Ascending aorta (tissue), 2 donors: ENCODE data around the gene JMJD6. TPM values are rescaled to one million over a fixed set of nuclear protein-coding genes. Genes with fewer than 3 reads are reported as not detected.

ENCODE experiments used
- DNase-seq, 2 donors: peaks; one replicate each; pipeline ENCODE4 v3.0.0-alpha.2; 2019; ENCODE audit warnings: low spot score in 2 of 2
- H3K27ac ChIP-seq, 2 donors: fragments of 200-600 bp; sonication (generic); one replicate each; pipeline ENCODE4 v1.5.1; 2016 to 2017; ENCODE audit warnings: mild to moderate bottlenecking in 1 of 2
- H3K27me3 ChIP-seq: fragments of 200-600 bp; sonication (generic); one replicate; pipeline ENCODE4 v1.5.1; 2017
- H3K36me3 ChIP-seq, 2 donors: fragments of 200-600 bp; sonication (generic); one replicate each; pipeline ENCODE4 v1.5.1; 2016
- H3K4me1 ChIP-seq, 2 donors: fragments of 200-600 bp; sonication (generic); one replicate each; pipeline ENCODE4 v1.5.1; 2016 to 2017; ENCODE audit warnings: mild to moderate bottlenecking in 1 of 2
- H3K4me3 ChIP-seq, 2 donors: fragments of 200-600 bp; sonication (generic); one replicate each; pipeline ENCODE4 v1.5.1; 2016 to 2017; ENCODE audit warnings: mild to moderate bottlenecking in 1 of 2
- H3K9me3 ChIP-seq, 2 donors: fragments of 200-600 bp; sonication (generic); one replicate each; pipeline ENCODE4 v1.5.1; 2016
- intact Hi-C: fragments of 100-400 bp; cut with DNase I; formaldehyde crosslinking; loops from one replicate; pipeline ENCODE4 v1.15.1; 2023
- total RNA-seq: library from RNA; depleted of rRNA; stranded (reverse); fragments of >200 nt; gene quantifications from one replicate; pipeline ENCODE4 v1.1.0, GENCODE V29; 2016
- TF ChIP-seq, protein P1 (sequence below), 3 experiments: fragments of 200-600 bp in 2 of 3; fragments of 450-650 bp in 1 of 3; sonication (generic) in 2 of 3; IDR thresholded peaks; one replicate each; pipeline ENCODE4 v1.5.1; 2016 to 2019; ENCODE audit warnings: antibody characterized with exemption in 3 of 3, mild to moderate bottlenecking in 1 of 3, moderate library complexity in 1 of 3

Gene JMJD6
- total RNA-seq, 1 donor from 2014 or later: 29.4 TPM

GRCh38 chr17:76677406-76677805, 49.0 kb downstream of the JMJD6 start:
- no peaks in the 10 kb centered on the region for H3K27me3 ChIP-seq
- no peak overlapping the region for H3K27ac ChIP-seq
- H3K36me3 ChIP-seq: peaks cover 36 to 48% of the 10 kb centered on the region in 2 donors
- intact Hi-C loops: no loop called here
- H3K4me1 ChIP-seq: peaks cover 0 to 4% of the 10 kb centered on the region in 2 donors
- no peak overlapping the region for H3K4me3 ChIP-seq
- TF ChIP-seq, protein P1, sequence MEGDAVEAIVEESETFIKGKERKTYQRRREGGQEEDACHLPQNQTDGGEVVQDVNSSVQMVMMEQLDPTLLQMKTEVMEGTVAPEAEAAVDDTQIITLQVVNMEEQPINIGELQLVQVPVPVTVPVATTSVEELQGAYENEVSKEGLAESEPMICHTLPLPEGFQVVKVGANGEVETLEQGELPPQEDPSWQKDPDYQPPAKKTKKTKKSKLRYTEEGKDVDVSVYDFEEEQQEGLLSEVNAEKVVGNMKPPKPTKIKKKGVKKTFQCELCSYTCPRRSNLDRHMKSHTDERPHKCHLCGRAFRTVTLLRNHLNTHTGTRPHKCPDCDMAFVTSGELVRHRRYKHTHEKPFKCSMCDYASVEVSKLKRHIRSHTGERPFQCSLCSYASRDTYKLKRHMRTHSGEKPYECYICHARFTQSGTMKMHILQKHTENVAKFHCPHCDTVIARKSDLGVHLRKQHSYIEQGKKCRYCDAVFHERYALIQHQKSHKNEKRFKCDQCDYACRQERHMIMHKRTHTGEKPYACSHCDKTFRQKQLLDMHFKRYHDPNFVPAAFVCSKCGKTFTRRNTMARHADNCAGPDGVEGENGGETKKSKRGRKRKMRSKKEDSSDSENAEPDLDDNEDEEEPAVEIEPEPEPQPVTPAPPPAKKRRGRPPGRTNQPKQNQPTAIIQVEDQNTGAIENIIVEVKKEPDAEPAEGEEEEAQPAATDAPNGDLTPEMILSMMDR (IDR thresholded peaks at IDR 0.05): no peak
- DNase-seq: no peak
- no peaks in the 10 kb centered on the region for H3K9me3 ChIP-seq

DNA sequence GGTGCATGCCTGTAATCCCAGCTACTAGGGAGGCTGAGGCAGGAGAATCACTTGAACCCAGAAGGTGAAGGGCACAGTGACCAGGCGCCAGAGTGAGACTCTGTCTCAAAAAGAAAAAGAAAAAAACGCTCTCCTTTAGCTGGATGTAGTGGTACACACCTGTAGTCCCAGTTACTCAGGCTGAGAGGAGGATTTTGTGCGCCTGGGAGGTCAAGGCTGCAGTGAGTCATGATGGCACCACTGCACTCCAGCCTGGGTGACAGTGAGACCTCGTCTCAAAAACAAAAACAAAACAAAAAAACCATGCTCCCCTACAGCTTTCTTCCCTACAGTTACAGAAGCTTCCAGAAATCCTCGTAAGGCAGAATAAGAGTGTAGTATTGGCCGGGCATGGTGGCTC, 49.8 kb downstream of the JMJD6 start:
- peaks cover 32 to 40% of the 10 kb centered on the region in 2 donors for H3K36me3 ChIP-seq
- intact Hi-C loops: no loop called here
- no peak for DNase-seq

GRCh38 chr17:76675648-76676047, 50.8 kb downstream of the JMJD6 start:
- no peak for DNase-seq
- TF ChIP-seq, protein P1 (IDR thresholded peaks at IDR 0.05): no peak
- Histone ChIP-seq H3K27me3 (no peaks in the 10 kb centered on the region), H3K4me1 (peaks cover 0 to 8% of the 10 kb centered on the region in 2 donors), H3K27ac (no peak overlapping the region), H3K36me3 (peaks cover 32% of the 10 kb centered on the region in 2 donors), H3K4me3 (no peak overlapping the region), H3K9me3 (no peaks in the 10 kb centered on the region)
- intact Hi-C loops: no loop called here

More for the DNA sequence above, 49.8 kb downstream of the JMJD6 start:
- H3K27ac ChIP-seq: no peak overlapping the region
- no peaks in the 10 kb centered on the region for H3K9me3 ChIP-seq
- H3K4me1 ChIP-seq: peaks cover 0 to 8% of the 10 kb centered on the region in 2 donors
- no peak overlapping the region for H3K4me3 ChIP-seq
- no peaks in the 10 kb centered on the region for H3K27me3 ChIP-seq
- TF ChIP-seq, protein P1 (IDR thresholded peaks at IDR 0.05): no peak

DNA sequence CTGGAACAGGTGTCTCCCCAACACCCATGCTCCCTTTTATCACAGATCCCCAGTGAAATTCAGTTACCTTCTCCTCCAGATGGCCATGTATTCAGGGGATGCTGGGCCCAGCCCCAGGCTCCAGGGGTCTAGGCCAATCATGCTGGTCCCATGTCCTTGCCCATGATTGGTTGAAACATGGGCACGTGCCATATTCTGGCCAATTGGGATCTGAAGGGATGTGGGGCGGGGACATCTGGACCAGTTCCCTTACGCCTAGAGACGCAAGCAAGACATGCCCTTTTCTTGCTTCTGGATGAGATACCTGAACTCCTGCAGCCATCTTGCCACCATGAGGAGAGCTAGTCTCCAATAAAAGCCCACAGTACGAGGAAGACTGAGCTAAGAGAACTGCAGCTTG, 51.8 kb downstream of the JMJD6 start:
- Histone ChIP-seq H3K27ac (no peak overlapping the region), H3K27me3 (no peaks in the 10 kb centered on the region), H3K4me1 (peaks cover 0 to 8% of the 10 kb centered on the region in 2 donors), H3K9me3 (no peaks in the 10 kb centered on the region), H3K36me3 (peaks cover 30 to 32% of the 10 kb centered on the region in 2 donors), H3K4me3 (no peak overlapping the region)
- intact Hi-C loops: loop anchor here (5.0 kb wide), 1 partner anchor 38 kb away; the partner anchor contains the start of gene MXRA7
- TF ChIP-seq, protein P1 (IDR thresholded peaks at IDR 0.05): no peak
- no peak for DNase-seq

DNA sequence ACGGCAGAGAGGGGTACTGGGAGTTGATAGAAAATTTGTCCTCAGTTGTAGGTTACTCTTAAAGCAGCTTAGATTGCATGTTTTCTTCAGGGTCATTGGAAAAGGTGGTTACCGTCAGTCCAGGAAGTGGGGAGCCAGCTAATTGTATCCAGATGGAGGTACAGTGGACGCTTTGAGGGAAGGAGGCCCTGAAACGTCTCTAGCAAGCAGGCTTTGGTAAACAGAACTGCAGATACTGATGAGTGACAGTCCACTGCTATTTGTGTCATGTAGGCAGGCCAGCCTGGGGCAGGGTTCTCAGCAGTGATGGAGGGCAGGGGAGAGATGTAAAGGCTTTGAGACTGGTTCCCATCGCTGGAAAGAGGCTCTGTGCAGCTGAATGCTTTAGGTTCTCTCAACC, 52.7 kb downstream of the JMJD6 start:
- Histone ChIP-seq H3K27me3 (no peaks in the 10 kb centered on the region), H3K36me3 (peaks cover 26 to 32% of the 10 kb centered on the region in 2 donors), H3K4me1 (peaks cover 0 to 8% of the 10 kb centered on the region in 2 donors), H3K4me3 (no peak overlapping the region), H3K9me3 (no peaks in the 10 kb centered on the region), H3K27ac (no peak overlapping the region)
- DNase-seq: no peak
- intact Hi-C loops: loop anchor here (5.0 kb wide), 1 partner anchor 39 kb away; the partner anchor contains the start of gene MXRA7
- TF ChIP-seq, protein P1 (IDR thresholded peaks at IDR 0.05): no peak

DNA sequence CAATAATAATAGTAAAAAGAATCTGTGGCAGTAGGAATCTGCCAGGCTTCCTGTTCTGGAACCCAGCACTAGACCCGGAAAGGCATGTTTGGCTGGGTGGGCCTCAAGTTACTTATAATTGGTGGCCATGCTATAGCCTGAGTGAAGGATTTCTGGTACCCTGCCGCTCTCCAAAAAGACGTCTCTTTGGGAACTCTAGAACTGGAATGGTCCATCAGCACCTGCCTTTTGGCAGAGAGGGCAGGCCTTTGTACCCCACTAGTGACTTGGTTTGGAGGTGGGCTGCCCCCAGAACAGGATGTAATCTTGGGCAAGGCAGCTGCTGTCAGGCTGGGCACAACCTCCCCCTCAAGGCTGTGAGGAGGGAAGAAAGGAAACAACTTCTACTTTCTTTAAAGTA, 53.5 kb downstream of the JMJD6 start:
- Histone ChIP-seq H3K27me3 (no peaks in the 10 kb centered on the region), H3K4me1 (peaks cover 0 to 8% of the 10 kb centered on the region in 2 donors), H3K36me3 (peaks cover 22 to 27% of the 10 kb centered on the region in 2 donors), H3K9me3 (no peaks in the 10 kb centered on the region), H3K4me3 (no peak overlapping the region), H3K27ac (peak overlapping the region in 1 of 2 donors; percentile 31)
- intact Hi-C loops: loop anchor here (5.0 kb wide), 1 partner anchor 39 kb away; the partner anchor contains the start of gene MXRA7
- DNase-seq: no peak
- TF ChIP-seq, protein P1 (IDR thresholded peaks at IDR 0.05): no peak
